Measurements from ENCODE around the gene RREB1. TPM values are rescaled to one million over a fixed set of nuclear protein-coding genes. Genes with fewer than 3 reads are reported as not detected.

Gene RREB1
- total and polyA plus RNA-seq, 2 experiments from 2014 or later, result 8.5 to 25.5 TPM

DNA sequence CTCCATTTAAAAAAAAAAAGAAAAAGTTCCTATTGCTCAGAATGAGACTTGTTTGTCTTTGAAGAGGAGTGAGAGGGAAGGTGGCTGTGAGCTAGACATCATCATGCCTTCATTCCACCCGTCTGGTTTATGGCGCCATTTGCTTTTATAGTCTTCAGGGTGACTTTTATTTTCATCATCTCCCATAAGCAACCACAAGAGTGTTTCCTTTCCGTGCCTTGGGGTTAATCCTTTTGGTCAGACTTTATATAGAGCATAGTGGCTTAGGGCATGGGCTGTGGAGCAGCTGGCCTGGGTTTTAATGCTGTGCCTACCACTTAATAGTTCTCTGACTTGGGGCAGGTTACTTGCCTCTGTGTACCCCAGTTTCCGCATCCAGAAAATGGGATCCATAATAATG, 77.8 kb downstream of the RREB1 start:
- Mint-ChIP-seq H3K27me3 (ENCODE audit: insufficient read depth, low read depth, poor library complexity) (peaks cover under 1% of the 10 kb centered on the region), H3K36me3 (ENCODE audit: low read depth) (peaks cover 49% of the 10 kb centered on the region), H3K4me1 (no peaks in the 10 kb centered on the region; the same call in 2 of the 3 replicates), H3K27ac (no peak overlapping the region), H3K4me3 (no peak overlapping the region), H3K9me3 (no peaks in the 10 kb centered on the region)
- Histone ChIP-seq H3K4me3 (no peak overlapping the region), H4K20me1 (replicated peaks; ENCODE audit: insufficient read depth) (no peaks in the 10 kb centered on the region), H2AFZ (no peak overlapping the region), H3K36me3 (ENCODE audit: insufficient read depth) (peaks cover 4% of the 10 kb centered on the region; the same call in 1 of the 2 replicates), H3K4me2 (no peak overlapping the region), H3K79me2 (replicated peaks; ENCODE audit: insufficient read depth) (no peaks in the 10 kb centered on the region), H3K4me1 (ENCODE audit: insufficient read depth) (no peaks in the 10 kb centered on the region), H3F3A (replicated peaks; ENCODE audit: low read depth) (no peaks in the 10 kb centered on the region), H3K9me2 (ENCODE audit: insufficient read depth) (no peaks in the 10 kb centered on the region), H3K27ac (ENCODE audit: low read depth) (no peak overlapping the region), H3K27me3 (ENCODE audit: insufficient read depth) (no peaks in the 10 kb centered on the region)
- ATAC-seq, result no peak
- DNase-seq (ENCODE audit: low spot score), result no peak
- TF ChIP-seq NANOG (IDR thresholded peaks at IDR 0.05; ENCODE audit: borderline replicate concordance) (no peak), ZNF114 (CRISPR knock-in tag; IDR thresholded peaks at IDR 0.05) (no peak), ZNF331 (CRISPR knock-in tag; IDR thresholded peaks at IDR 0.05; ENCODE audit: low read depth) (no peak), ETS1 (IDR thresholded peaks at IDR 0.05) (no peak), ZNF462 (CRISPR knock-in tag; IDR thresholded peaks at IDR 0.05) (no peak), JUNB (IDR thresholded peaks at IDR 0.05; ENCODE audit: unreplicated experiment) (no peak), POLR2AphosphoS5 (IDR thresholded peaks at IDR 0.05; ENCODE audit: low read depth) (no peak), EZH2 (IDR thresholded peaks at IDR 0.05; ENCODE audit: low read depth, unreplicated experiment) (no peak), STAT1 (IDR thresholded peaks at IDR 0.05; ENCODE audit: unreplicated experiment) (no peak), CREB1 (CRISPR knock-in tag; IDR thresholded peaks at IDR 0.05; ENCODE audit: low read depth) (no peak), EZH2phosphoT487 (IDR thresholded peaks at IDR 0.05; ENCODE audit: unreplicated experiment) (no peak)
- TF ChIP-seq, protein P1, sequence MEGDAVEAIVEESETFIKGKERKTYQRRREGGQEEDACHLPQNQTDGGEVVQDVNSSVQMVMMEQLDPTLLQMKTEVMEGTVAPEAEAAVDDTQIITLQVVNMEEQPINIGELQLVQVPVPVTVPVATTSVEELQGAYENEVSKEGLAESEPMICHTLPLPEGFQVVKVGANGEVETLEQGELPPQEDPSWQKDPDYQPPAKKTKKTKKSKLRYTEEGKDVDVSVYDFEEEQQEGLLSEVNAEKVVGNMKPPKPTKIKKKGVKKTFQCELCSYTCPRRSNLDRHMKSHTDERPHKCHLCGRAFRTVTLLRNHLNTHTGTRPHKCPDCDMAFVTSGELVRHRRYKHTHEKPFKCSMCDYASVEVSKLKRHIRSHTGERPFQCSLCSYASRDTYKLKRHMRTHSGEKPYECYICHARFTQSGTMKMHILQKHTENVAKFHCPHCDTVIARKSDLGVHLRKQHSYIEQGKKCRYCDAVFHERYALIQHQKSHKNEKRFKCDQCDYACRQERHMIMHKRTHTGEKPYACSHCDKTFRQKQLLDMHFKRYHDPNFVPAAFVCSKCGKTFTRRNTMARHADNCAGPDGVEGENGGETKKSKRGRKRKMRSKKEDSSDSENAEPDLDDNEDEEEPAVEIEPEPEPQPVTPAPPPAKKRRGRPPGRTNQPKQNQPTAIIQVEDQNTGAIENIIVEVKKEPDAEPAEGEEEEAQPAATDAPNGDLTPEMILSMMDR (conservative IDR thresholded peaks at IDR 0.05; ENCODE audit: low read depth in 2 of 2), result no peak
- TF ChIP-seq, protein P2, sequence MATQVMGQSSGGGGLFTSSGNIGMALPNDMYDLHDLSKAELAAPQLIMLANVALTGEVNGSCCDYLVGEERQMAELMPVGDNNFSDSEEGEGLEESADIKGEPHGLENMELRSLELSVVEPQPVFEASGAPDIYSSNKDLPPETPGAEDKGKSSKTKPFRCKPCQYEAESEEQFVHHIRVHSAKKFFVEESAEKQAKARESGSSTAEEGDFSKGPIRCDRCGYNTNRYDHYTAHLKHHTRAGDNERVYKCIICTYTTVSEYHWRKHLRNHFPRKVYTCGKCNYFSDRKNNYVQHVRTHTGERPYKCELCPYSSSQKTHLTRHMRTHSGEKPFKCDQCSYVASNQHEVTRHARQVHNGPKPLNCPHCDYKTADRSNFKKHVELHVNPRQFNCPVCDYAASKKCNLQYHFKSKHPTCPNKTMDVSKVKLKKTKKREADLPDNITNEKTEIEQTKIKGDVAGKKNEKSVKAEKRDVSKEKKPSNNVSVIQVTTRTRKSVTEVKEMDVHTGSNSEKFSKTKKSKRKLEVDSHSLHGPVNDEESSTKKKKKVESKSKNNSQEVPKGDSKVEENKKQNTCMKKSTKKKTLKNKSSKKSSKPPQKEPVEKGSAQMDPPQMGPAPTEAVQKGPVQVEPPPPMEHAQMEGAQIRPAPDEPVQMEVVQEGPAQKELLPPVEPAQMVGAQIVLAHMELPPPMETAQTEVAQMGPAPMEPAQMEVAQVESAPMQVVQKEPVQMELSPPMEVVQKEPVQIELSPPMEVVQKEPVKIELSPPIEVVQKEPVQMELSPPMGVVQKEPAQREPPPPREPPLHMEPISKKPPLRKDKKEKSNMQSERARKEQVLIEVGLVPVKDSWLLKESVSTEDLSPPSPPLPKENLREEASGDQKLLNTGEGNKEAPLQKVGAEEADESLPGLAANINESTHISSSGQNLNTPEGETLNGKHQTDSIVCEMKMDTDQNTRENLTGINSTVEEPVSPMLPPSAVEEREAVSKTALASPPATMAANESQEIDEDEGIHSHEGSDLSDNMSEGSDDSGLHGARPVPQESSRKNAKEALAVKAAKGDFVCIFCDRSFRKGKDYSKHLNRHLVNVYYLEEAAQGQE (IDR thresholded peaks at IDR 0.05; ENCODE audit: unreplicated experiment), result no peak

Measured in GM23338 (cell line).